ENCODE data around the gene COL23A1. TPM values are rescaled to one million over a fixed set of nuclear protein-coding genes. Genes with fewer than 3 reads are reported as not detected.
"Not testable (repeated sequence)": the region's sequence is repeated elsewhere in the genome, so short reads cannot be mapped to it uniquely, and the experiment has no call there.

COL23A1 gene
- total and polyA plus RNA-seq, 2 of the 8 experiments (the other 6 are each of a cell fraction or from before 2014, with no cell fraction given), result 3.1 to 4.7 TPM

GRCh38 chr5:178486878-178487512, 103.2 kb downstream of the COL23A1 start:
- H3K14ac ChIP-seq (ENCODE audit: insufficient read length); FAIRE-seq; H3K9ac ChIP-seq (replicated peaks in 1 of 4; ENCODE audit: extremely low read depth in 1 of 4, low read depth in 3 of 4, low read length in 3 of 4); POLR2A ChIA-PET (ENCODE audit: partially characterized antibody); H3K36me3 ChIP-seq (ENCODE audit: control insufficient read depth in 2 of 4, insufficient read depth in 4 of 4, low read length in 3 of 4); H4K91ac ChIP-seq (replicated peaks; ENCODE audit: insufficient read length, low read length); H2BK20ac ChIP-seq (ENCODE audit: low read length); H2BK15ac ChIP-seq (ENCODE audit: low read length); H3K18ac ChIP-seq (ENCODE audit: extremely low read depth, low read length); H2BK120ac ChIP-seq (replicated peaks; ENCODE audit: low read depth, low read length); H4K20me1 ChIP-seq (replicated peaks in 1 of 2; ENCODE audit: control insufficient read depth in 1 of 2, insufficient read depth in 2 of 2, low read length in 2 of 2); H2AFZ ChIP-seq (ENCODE audit: low read length); H3K79me1 ChIP-seq (ENCODE audit: low read depth, low read length); H2BK12ac ChIP-seq (ENCODE audit: low read depth, low read length); H2AK5ac ChIP-seq (ENCODE audit: low read depth, low read length); H2BK5ac ChIP-seq (ENCODE audit: low read depth, low read length); H3K23me2 ChIP-seq (ENCODE audit: low read depth, low read length); H3K79me2 ChIP-seq (ENCODE audit: control insufficient read depth in 1 of 2, insufficient read depth in 2 of 2, low read length in 2 of 2); H3K4me3 ChIP-seq (ENCODE audit: extremely low read depth in 1 of 4, insufficient read depth in 2 of 4, low read depth in 3 of 4, low read length in 4 of 4); H3K23ac ChIP-seq (ENCODE audit: insufficient read length); H3K27me3 ChIP-seq (replicated peaks in 1 of 4; ENCODE audit: control insufficient read depth in 3 of 4, extremely low read depth in 1 of 4, insufficient read depth in 3 of 4, low read length in 3 of 4); H3K4me2 ChIP-seq (ENCODE audit: insufficient read depth in 1 of 2, low read depth in 2 of 2, low read length in 2 of 2); H4K8ac ChIP-seq (ENCODE audit: extremely low read depth, insufficient read depth, low read length); H3K9me3 ChIP-seq (ENCODE audit: insufficient read depth in 2 of 2, low read depth in 1 of 2, low read length in 1 of 2); DNase-seq (ENCODE audit: low read depth in 1 of 2, low spot score in 2 of 2); H3K56ac ChIP-seq (replicated peaks; ENCODE audit: insufficient read length, low read depth, low read length); H3K4ac ChIP-seq (replicated peaks; ENCODE audit: insufficient read length, low read depth, low read length); H3K27ac ChIP-seq (ENCODE audit: low read depth, low read length); H4K5ac ChIP-seq (ENCODE audit: insufficient read length, low read depth, low read length): not testable (repeated sequence)
- peaks cover 4 to 13% (median 7%) of the 10 kb centered on the region in 4 experiments for H3K4me1 ChIP-seq (replicated peaks in 1 of 4; ENCODE audit: control insufficient read depth in 3 of 4, insufficient read depth in 4 of 4, low read length in 3 of 4)
- WGBS, 2 experiments (ENCODE audit: extremely low coverage in 1 of 2, insufficient coverage in 1 of 2, insufficient read length in 1 of 2, insufficient replicate concordance in 2 of 2, low coverage in 1 of 2, low lambda C conversion rate in 2 of 2, missing lambda C conversion rate in 1 of 2), result 88% methylated on average over 10 of the region's 10 CpGs; no CpG with 5 or more reads in 1 of the 2 experiments
- CTCF ChIA-PET (ENCODE audit: partially characterized antibody), result interaction anchor here (1.1 to 2.4 kb wide), 3 partner anchors 20 to 26 kb away, joined by 4 to 8 read pairs (median 4); no protein-coding TSS in a partner anchor

All from H1 (cell line).